IMR-90 (cell line): Measurements from ENCODE around the gene RUNX2. TPM values are rescaled to one million over a fixed set of nuclear protein-coding genes. Genes with fewer than 3 reads are reported as not detected.

ENCODE experiments used
- ATAC-seq: fragments of 200-7000 bp; cut with Tn5 transposase; 2 replicates; pipeline ENCODE4 v1.9.1; 2020; ENCODE audit warnings: low read depth, mild to moderate bottlenecking, moderate library complexity
- BruUV-seq: library from RNA; stranded (reverse); fragments of 400-500 nt; replicated peaks from 2 replicates; lab custom pipeline; 2021; lab: Mats Ljungman, UMichigan
- CTCF ChIA-PET: fragments of 300-600 bp; formaldehyde crosslinking; extraction: SDS; loops from one replicate; lab custom pipeline; 2021; ENCODE audit warnings: antibody characterized with exemption; lab: Yijun Ruan, JAX
- POLR2A ChIA-PET: fragments of 300-600 bp; sonication (Branson Sonifier 250); formaldehyde crosslinking; loops from one replicate; lab custom pipeline; 2022; ENCODE audit warnings: antibody characterized with exemption; ENCODE audit not compliant: unreplicated experiment; lab: Charles Lee
- DNase-seq: peaks from one replicate; pipeline ENCODE4 v3.0.0; 2013
- H2AFZ ChIP-seq: replicated peaks from 2 replicates; pipeline ENCODE3; 2013; ENCODE audit warnings: low read length, mild to moderate bottlenecking; ENCODE audit not compliant: poor library complexity
- H2AK5ac ChIP-seq: 2 replicates; pipeline ENCODE4 v1.6.1; 2013; ENCODE audit warnings: low read depth, low read length, inconsistent platforms
- H2AK9ac ChIP-seq: replicated peaks from 2 replicates; pipeline ENCODE3; 2013; ENCODE audit warnings: mild to moderate bottlenecking, low read depth, low read length, moderate library complexity; ENCODE audit not compliant: poor library complexity
- H2BK120ac ChIP-seq: 2 replicates; pipeline ENCODE4 v1.6.1; 2013; ENCODE audit warnings: low read depth, low read length, inconsistent platforms
- H2BK15ac ChIP-seq: 3 replicates; pipeline ENCODE4 v1.6.1; 2013; ENCODE audit warnings: low read depth, low read length, inconsistent platforms
- H2BK20ac ChIP-seq: 2 replicates; pipeline ENCODE4 v1.6.1; 2013; ENCODE audit warnings: low read depth, mild to moderate bottlenecking, inconsistent platforms, low read length, moderate library complexity
- H2BK5ac ChIP-seq: 2 replicates; pipeline ENCODE4 v1.6.1; 2013; ENCODE audit warnings: mild to moderate bottlenecking, low read depth, low read length, inconsistent platforms; ENCODE audit not compliant: poor library complexity, severe bottlenecking
- H3K14ac ChIP-seq: replicated peaks from 2 replicates; pipeline ENCODE4 v1.6.1; 2013; ENCODE audit warnings: low read depth, low read length, inconsistent platforms
- H3K18ac ChIP-seq: 2 replicates; pipeline ENCODE4 v1.6.1; 2013; ENCODE audit warnings: low read depth, low read length, control low read depth
- H3K23ac ChIP-seq: 2 replicates; pipeline ENCODE4 v1.6.1; 2013; ENCODE audit warnings: low read depth, low read length, inconsistent platforms
- H3K27ac ChIP-seq: 2 replicates; pipeline ENCODE4 v1.5.1; 2013; ENCODE audit warnings: mild to moderate bottlenecking, control low read depth, low read length; ENCODE audit not compliant: insufficient read depth
- H3K27me3 ChIP-seq: 2 replicates; pipeline ENCODE4 v1.6.1; 2013; ENCODE audit warnings: low read length; ENCODE audit not compliant: control insufficient read depth, insufficient read depth
- H3K36me3 ChIP-seq: 2 replicates; pipeline ENCODE4 v1.6.1; 2013; ENCODE audit warnings: low read length, mixed read lengths; ENCODE audit not compliant: control insufficient read depth, insufficient read depth
- H3K4ac ChIP-seq: 2 replicates; pipeline ENCODE4 v1.6.1; 2013; ENCODE audit warnings: low read depth, low read length, inconsistent platforms
- H3K4me1 ChIP-seq: 2 replicates; pipeline ENCODE4 v1.6.1; 2013; ENCODE audit warnings: low read length, mixed read lengths; ENCODE audit not compliant: control insufficient read depth, insufficient read depth
- H3K4me2 ChIP-seq: 2 replicates; pipeline ENCODE4 v1.6.1; 2013; ENCODE audit warnings: low read depth, mild to moderate bottlenecking, control low read depth, low read length, moderate library complexity
- H3K4me3 ChIP-seq: 2 replicates; pipeline ENCODE4 v1.5.1; 2013; ENCODE audit warnings: low read depth, mild to moderate bottlenecking, control low read depth, low read length, moderate library complexity; ENCODE audit not compliant: insufficient read depth
- H3K56ac ChIP-seq: 2 replicates; pipeline ENCODE4 v1.6.1; 2013; ENCODE audit warnings: low read length, inconsistent platforms; ENCODE audit not compliant: insufficient read depth; ENCODE audit errors: extremely low read depth
- H3K79me1 ChIP-seq, 2 experiments: 2 replicates each; pipeline ENCODE4 v1.6.1; 2013; ENCODE audit warnings: low read length in 2 of 2, inconsistent platforms in 1 of 2, low read depth in 1 of 2
- H3K9ac ChIP-seq: 2 replicates; pipeline ENCODE4 v1.6.1; 2013; ENCODE audit warnings: low read depth, low read length, control low read depth
- H3K9me1 ChIP-seq: 2 replicates; pipeline ENCODE4 v1.6.1; 2013; ENCODE audit warnings: low read length, inconsistent platforms; ENCODE audit not compliant: insufficient read depth
- H3K9me3 ChIP-seq: 2 replicates; pipeline ENCODE4 v1.6.1; 2013; ENCODE audit warnings: low read length; ENCODE audit not compliant: control insufficient read depth, insufficient read depth
- H4K20me1 ChIP-seq: 2 replicates; pipeline ENCODE4 v1.6.1; 2013; ENCODE audit warnings: low read length, inconsistent platforms; ENCODE audit not compliant: insufficient read depth
- H4K5ac ChIP-seq: 2 replicates; pipeline ENCODE4 v1.6.1; 2013; ENCODE audit warnings: mild to moderate bottlenecking, low read depth, low read length, control low read depth
- H4K8ac ChIP-seq, 2 experiments: 2 replicates each; pipeline ENCODE4 v1.6.1; 2013; ENCODE audit warnings: low read depth in 2 of 2, low read length in 2 of 2, control low read depth in 1 of 2, inconsistent platforms in 1 of 2
- H4K91ac ChIP-seq: 2 replicates; pipeline ENCODE4 v1.6.1; 2013; ENCODE audit warnings: low read depth, low read length, inconsistent platforms; ENCODE audit not compliant: insufficient read depth
- BHLHE40 ChIP-seq: fragments of 150-350 bp; IDR thresholded peaks from 2 replicates; pipeline ENCODE4 v1.6.1; 2016; ENCODE audit warnings: mild to moderate bottlenecking, low read depth, low read length
- CEBPB ChIP-seq: IDR thresholded peaks from 2 replicates; pipeline ENCODE4 v1.6.1; 2012; ENCODE audit warnings: low read depth, low read length, improper control_type of control experiment
- CHD1 ChIP-seq: IDR thresholded peaks from 2 replicates; pipeline ENCODE4 v1.6.1; 2012; ENCODE audit warnings: low read depth, low read length, improper control_type of control experiment
- FOS ChIP-seq: fragments of 150-350 bp; IDR thresholded peaks from 2 replicates; pipeline ENCODE4 v1.6.1; 2016; ENCODE audit warnings: low read depth, low read length
- MAFK ChIP-seq: IDR thresholded peaks from 2 replicates; pipeline ENCODE4 v1.6.1; 2012; ENCODE audit warnings: low read depth, low read length, improper control_type of control experiment
- MAZ ChIP-seq: IDR thresholded peaks from 2 replicates; pipeline ENCODE4 v1.6.1; 2012; ENCODE audit warnings: low read depth, mild to moderate bottlenecking, low read length, improper control_type of control experiment, moderate library complexity, borderline replicate concordance
- MXI1 ChIP-seq: IDR thresholded peaks from 2 replicates; pipeline ENCODE4 v1.6.1; 2012; ENCODE audit warnings: low read depth, mild to moderate bottlenecking, low read length, moderate library complexity, borderline replicate concordance
- NFE2L2 ChIP-seq: fragments of 150-350 bp; IDR thresholded peaks from 2 replicates; pipeline ENCODE4 v1.6.1; 2016; ENCODE audit warnings: low read depth, mild to moderate bottlenecking, low read length
- POLR2A ChIP-seq: IDR thresholded peaks from 2 replicates; pipeline ENCODE4 v1.6.1; 2012; ENCODE audit warnings: mild to moderate bottlenecking, low read depth, low read length
- RAD21 ChIP-seq: IDR thresholded peaks from 2 replicates; pipeline ENCODE4 v1.6.1; 2012; ENCODE audit warnings: low read length, improper control_type of control experiment
- RCOR1 ChIP-seq: IDR thresholded peaks from 2 replicates; pipeline ENCODE4 v1.6.1; 2012; ENCODE audit warnings: mild to moderate bottlenecking, low read length, improper control_type of control experiment; ENCODE audit not compliant: insufficient replicate concordance
- RFX5 ChIP-seq: IDR thresholded peaks from 2 replicates; pipeline ENCODE4 v1.8.0; 2012; ENCODE audit warnings: low read depth, mild to moderate bottlenecking, low read length, moderate library complexity
- SMC3 ChIP-seq: fragments of 150-350 bp; IDR thresholded peaks from 2 replicates; pipeline ENCODE4 v1.6.1; 2016; ENCODE audit warnings: low read depth, mild to moderate bottlenecking, antibody characterized with exemption, low read length, moderate library complexity
- WGBS, 2 experiments: methylation state at CpG; one replicate each; pipeline versions ENCODE4 v1.1.5 to v1.1.7; 2013; ENCODE audit warnings: missing lambda C conversion rate in 2 of 2; ENCODE audit not compliant: insufficient read length in 1 of 2; ENCODE audit errors: extremely low coverage in 2 of 2; 5-methylcytosine and 5-hydroxymethylcytosine counted together
- dilution Hi-C: fragments of 300-500 bp; cut with HindIII; formaldehyde crosslinking; loops from one replicate; pipeline ENCODE4 v1.14.3; 2018; ENCODE audit warnings: low sequenced_read_pairs; ENCODE audit not compliant: unreplicated experiment
- in situ Hi-C: fragments of 300-500 bp; cut with MboI; formaldehyde crosslinking; loops from 3 replicates; pipeline ENCODE4 v1.14.3; 2019; ENCODE audit warnings: low sequenced_read_pairs, inconsistent platforms, mixed read lengths
- intact Hi-C: fragments of 100-400 bp; cut with micrococcal nuclease; formaldehyde crosslinking; loops from 2 replicates; pipeline ENCODE4 v1.10.0; 2022
- polyA plus RNA-seq, 3 experiments: library from polyadenylated mRNA; depleted of rRNA; stranded (reverse); fragments of >200 nt; gene quantifications; 2 replicates each; pipeline ENCODE4 v1.2.3, GENCODE V29; 2012; ENCODE audit warnings: low replicate concordance in 1 of 3
- total RNA-seq: library from RNA; depleted of rRNA; stranded (reverse); fragments of >200 nt; gene quantifications from 2 replicates; pipeline ENCODE4 v1.2.3, GENCODE V29; 2012
- TF ChIP-seq, protein P1 (sequence below): conservative IDR thresholded peaks from 2 replicates; pipeline ENCODE4 v1.5.1; 2012; ENCODE audit warnings: mild to moderate bottlenecking, low read depth, low read length, improper control_type of control experiment
- TF ChIP-seq, protein P2 (sequence below): fragments of 150-350 bp; IDR thresholded peaks from 2 replicates; pipeline ENCODE4 v1.6.1; 2016; ENCODE audit warnings: low read depth, mild to moderate bottlenecking, low read length, moderate library complexity, borderline replicate concordance
- TF ChIP-seq, protein P3 (sequence below): fragments of 150-350 bp; IDR thresholded peaks from 2 replicates; pipeline ENCODE4 v1.6.1; 2017; ENCODE audit warnings: mild to moderate bottlenecking, antibody characterized with exemption, low read length, low read depth

RUNX2 gene
- total and polyA plus RNA-seq, 2 of the 4 experiments (the other 2 are of a cell fraction), result 2.3 to 4.7 TPM

DNA sequence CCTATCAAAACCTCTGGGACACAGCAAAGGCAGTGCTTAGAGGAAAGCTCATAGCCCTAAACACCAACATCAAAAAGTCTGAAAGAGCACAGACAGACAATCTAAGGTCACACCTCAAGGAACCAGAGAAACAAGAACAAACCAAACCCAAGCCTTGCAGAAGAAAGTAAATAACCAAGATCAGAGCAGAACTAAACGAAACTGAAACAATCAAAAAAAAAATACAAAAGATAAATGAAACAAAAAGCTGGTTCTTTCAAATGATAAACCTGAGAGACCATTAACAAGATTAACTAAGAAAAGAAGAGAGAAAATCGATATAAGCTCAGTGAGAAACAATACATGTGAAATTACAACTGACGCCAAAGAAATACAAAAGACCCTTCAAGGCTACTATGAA is 34.8 kb upstream of the RUNX2 start:
- Histone ChIP-seq H3K9me1 (no peaks in the 10 kb centered on the region), H4K91ac (no peak overlapping the region), H3K79me1 (no peaks in the 10 kb centered on the region), H3K18ac (no peak overlapping the region), H3K56ac (no peak overlapping the region), H3K36me3 (no peaks in the 10 kb centered on the region), H3K27ac (no peak overlapping the region), H3K4me2 (no peak overlapping the region), H3K4ac (no peak overlapping the region), H4K8ac (no peak overlapping the region), H2AK9ac (no peak overlapping the region), H3K4me1 (no peaks in the 10 kb centered on the region), H3K23ac (no peak overlapping the region), H3K14ac (no peak overlapping the region), H2BK120ac (no peak overlapping the region), H2AK5ac (no peak overlapping the region), H2BK5ac (no peak overlapping the region), H4K5ac (no peak overlapping the region), H3K9ac (no peak overlapping the region), H2AFZ (no peak overlapping the region), H3K27me3 (no peaks in the 10 kb centered on the region), H2BK20ac (no peak overlapping the region), H4K20me1 (no peaks in the 10 kb centered on the region), H2BK15ac (no peak overlapping the region), H3K9me3 (no peaks in the 10 kb centered on the region), H3K4me3 (no peak overlapping the region)
- intact Hi-C loops, result no loop called here
- ChIA-PET POLR2A (no interaction called here), CTCF (no interaction called here)
- BruUV-seq, result no TSS peak
- no CpG with 5 or more reads among the region's 3 CpGs for WGBS, 2 experiments
- no peak for DNase-seq
- ATAC-seq, result no peak
- TF ChIP-seq, protein P1, sequence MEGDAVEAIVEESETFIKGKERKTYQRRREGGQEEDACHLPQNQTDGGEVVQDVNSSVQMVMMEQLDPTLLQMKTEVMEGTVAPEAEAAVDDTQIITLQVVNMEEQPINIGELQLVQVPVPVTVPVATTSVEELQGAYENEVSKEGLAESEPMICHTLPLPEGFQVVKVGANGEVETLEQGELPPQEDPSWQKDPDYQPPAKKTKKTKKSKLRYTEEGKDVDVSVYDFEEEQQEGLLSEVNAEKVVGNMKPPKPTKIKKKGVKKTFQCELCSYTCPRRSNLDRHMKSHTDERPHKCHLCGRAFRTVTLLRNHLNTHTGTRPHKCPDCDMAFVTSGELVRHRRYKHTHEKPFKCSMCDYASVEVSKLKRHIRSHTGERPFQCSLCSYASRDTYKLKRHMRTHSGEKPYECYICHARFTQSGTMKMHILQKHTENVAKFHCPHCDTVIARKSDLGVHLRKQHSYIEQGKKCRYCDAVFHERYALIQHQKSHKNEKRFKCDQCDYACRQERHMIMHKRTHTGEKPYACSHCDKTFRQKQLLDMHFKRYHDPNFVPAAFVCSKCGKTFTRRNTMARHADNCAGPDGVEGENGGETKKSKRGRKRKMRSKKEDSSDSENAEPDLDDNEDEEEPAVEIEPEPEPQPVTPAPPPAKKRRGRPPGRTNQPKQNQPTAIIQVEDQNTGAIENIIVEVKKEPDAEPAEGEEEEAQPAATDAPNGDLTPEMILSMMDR, result no peak
- TF ChIP-seq POLR2A, result no peak
- TF ChIP-seq RAD21, result no peak
- no peak for TF ChIP-seq RCOR1
- TF ChIP-seq MAFK, result no peak
- TF ChIP-seq RFX5, result no peak
- TF ChIP-seq CEBPB, result no peak
- TF ChIP-seq FOS, result no peak
- TF ChIP-seq SMC3, result no peak
- TF ChIP-seq NFE2L2, result no peak
- TF ChIP-seq, protein P2, sequence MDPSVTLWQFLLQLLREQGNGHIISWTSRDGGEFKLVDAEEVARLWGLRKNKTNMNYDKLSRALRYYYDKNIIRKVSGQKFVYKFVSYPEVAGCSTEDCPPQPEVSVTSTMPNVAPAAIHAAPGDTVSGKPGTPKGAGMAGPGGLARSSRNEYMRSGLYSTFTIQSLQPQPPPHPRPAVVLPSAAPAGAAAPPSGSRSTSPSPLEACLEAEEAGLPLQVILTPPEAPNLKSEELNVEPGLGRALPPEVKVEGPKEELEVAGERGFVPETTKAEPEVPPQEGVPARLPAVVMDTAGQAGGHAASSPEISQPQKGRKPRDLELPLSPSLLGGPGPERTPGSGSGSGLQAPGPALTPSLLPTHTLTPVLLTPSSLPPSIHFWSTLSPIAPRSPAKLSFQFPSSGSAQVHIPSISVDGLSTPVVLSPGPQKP, result no peak
- TF ChIP-seq, protein P3, sequence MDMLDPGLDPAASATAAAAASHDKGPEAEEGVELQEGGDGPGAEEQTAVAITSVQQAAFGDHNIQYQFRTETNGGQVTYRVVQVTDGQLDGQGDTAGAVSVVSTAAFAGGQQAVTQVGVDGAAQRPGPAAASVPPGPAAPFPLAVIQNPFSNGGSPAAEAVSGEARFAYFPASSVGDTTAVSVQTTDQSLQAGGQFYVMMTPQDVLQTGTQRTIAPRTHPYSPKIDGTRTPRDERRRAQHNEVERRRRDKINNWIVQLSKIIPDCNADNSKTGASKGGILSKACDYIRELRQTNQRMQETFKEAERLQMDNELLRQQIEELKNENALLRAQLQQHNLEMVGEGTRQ, result no peak
- no peak for TF ChIP-seq MXI1
- TF ChIP-seq CHD1, result no peak
- no peak for TF ChIP-seq BHLHE40
- no peak for TF ChIP-seq MAZ
- in situ Hi-C loops, result no loop called here
- dilution Hi-C loops, result no loop called here
